H9 (cell line): ENCODE data around the gene MTOR. TPM values are rescaled to one million over a fixed set of nuclear protein-coding genes. Genes with fewer than 3 reads are reported as not detected.

Experiments used
- DNase-seq: peaks from one replicate; pipeline ENCODE4 v3.0.0-alpha.2; 2017
- H2AFZ ChIP-seq: one replicate; pipeline ENCODE4 v1.6.1; 2013; ENCODE audit warnings: mild to moderate bottlenecking, low read length, control low read depth, moderate library complexity
- H2AK5ac ChIP-seq: 2 replicates; pipeline ENCODE4 v1.6.1; 2013; ENCODE audit warnings: low read length, control low read depth, mixed read lengths; ENCODE audit not compliant: insufficient read length
- H2BK120ac ChIP-seq: one replicate; pipeline ENCODE4 v1.6.1; 2013; ENCODE audit warnings: low read depth, mild to moderate bottlenecking, low read length, control low read depth, inconsistent platforms; ENCODE audit not compliant: poor library complexity, severe bottlenecking
- H2BK12ac ChIP-seq: 2 replicates; pipeline ENCODE4 v1.6.1; 2013; ENCODE audit warnings: low read length, control low read depth, mixed read lengths, low read depth; ENCODE audit not compliant: insufficient read length
- H2BK15ac ChIP-seq: 2 replicates; pipeline ENCODE4 v1.6.1; 2013; ENCODE audit warnings: low read depth, low read length, control low read depth
- H2BK20ac ChIP-seq: one replicate; pipeline ENCODE4 v1.6.1; 2013; ENCODE audit warnings: low read depth, mild to moderate bottlenecking, low read length, control low read depth, inconsistent platforms; ENCODE audit not compliant: poor library complexity, severe bottlenecking
- H2BK5ac ChIP-seq: 2 replicates; pipeline ENCODE4 v1.6.1; 2013; ENCODE audit warnings: low read length, control low read depth, mixed read lengths; ENCODE audit not compliant: insufficient read length
- H3K14ac ChIP-seq: 2 replicates; pipeline ENCODE4 v1.6.1; 2013; ENCODE audit warnings: low read length, control low read depth; ENCODE audit not compliant: insufficient read depth
- H3K18ac ChIP-seq: 2 replicates; pipeline ENCODE4 v1.6.1; 2013; ENCODE audit warnings: low read depth, mild to moderate bottlenecking, mixed read lengths, low read length, control low read depth; ENCODE audit not compliant: insufficient read length
- H3K23ac ChIP-seq: 2 replicates; pipeline ENCODE4 v1.6.1; 2013; ENCODE audit warnings: low read length, control low read depth, mixed read lengths, low read depth; ENCODE audit not compliant: insufficient read length
- H3K23me2 ChIP-seq: 2 replicates; pipeline ENCODE4 v1.6.1; 2013; ENCODE audit warnings: low read depth, mild to moderate bottlenecking, mixed read lengths, low read length, control low read depth; ENCODE audit not compliant: insufficient read length, poor library complexity, severe bottlenecking
- H3K27ac ChIP-seq: 2 replicates; pipeline ENCODE4 v1.5.1; 2013; ENCODE audit warnings: low read length, control low read depth, mixed read lengths, low read depth; ENCODE audit not compliant: insufficient read length
- H3K27me3 ChIP-seq: 2 replicates; pipeline ENCODE4 v1.6.1; 2013; ENCODE audit warnings: low read length, control low read depth, inconsistent platforms; ENCODE audit not compliant: insufficient read depth
- H3K4ac ChIP-seq: 2 replicates; pipeline ENCODE4 v1.6.1; 2013; ENCODE audit warnings: low read depth, mild to moderate bottlenecking, control low read depth, inconsistent platforms, low read length, moderate library complexity
- H3K4me1 ChIP-seq: 2 replicates; pipeline ENCODE4 v1.6.1; 2013; ENCODE audit warnings: low read length, control low read depth, inconsistent platforms; ENCODE audit not compliant: insufficient read depth
- H3K4me2 ChIP-seq: 2 replicates; pipeline ENCODE4 v1.6.1; 2013; ENCODE audit warnings: low read length, control low read depth, mixed read lengths; ENCODE audit not compliant: insufficient read length, insufficient read depth
- H3K56ac ChIP-seq: 2 replicates; pipeline ENCODE4 v1.6.1; 2013; ENCODE audit warnings: low read depth, mild to moderate bottlenecking, mixed read lengths, low read length, control low read depth; ENCODE audit not compliant: insufficient read length
- H3K79me1 ChIP-seq: 2 replicates; pipeline ENCODE4 v1.6.1; 2013; ENCODE audit warnings: low read depth, mild to moderate bottlenecking, moderate library complexity, low read length, control low read depth, inconsistent platforms; ENCODE audit not compliant: insufficient read depth, poor library complexity, severe bottlenecking
- H3K79me2 ChIP-seq: 2 replicates; pipeline ENCODE4 v1.6.1; 2013; ENCODE audit warnings: low read length, control low read depth, inconsistent platforms; ENCODE audit not compliant: insufficient read depth
- H3K9ac ChIP-seq: 2 replicates; pipeline ENCODE4 v1.6.1; 2013; ENCODE audit warnings: low read length, control low read depth, mixed read lengths; ENCODE audit not compliant: insufficient read length; ENCODE audit errors: extremely low read depth
- H3K9me3 ChIP-seq: one replicate; pipeline ENCODE4 v1.6.1; 2013; ENCODE audit warnings: low read depth, low read length, inconsistent platforms; ENCODE audit not compliant: control insufficient read depth
- H3T11ph ChIP-seq: one replicate; pipeline ENCODE4 v1.6.1; 2013; ENCODE audit warnings: mild to moderate bottlenecking, low read length, control low read depth, inconsistent platforms
- H4K20me1 ChIP-seq: one replicate; pipeline ENCODE4 v1.6.1; 2013; ENCODE audit not compliant: control insufficient read depth, insufficient read length, insufficient read depth
- H4K5ac ChIP-seq: 2 replicates; pipeline ENCODE4 v1.6.1; 2013; ENCODE audit warnings: low read depth, mild to moderate bottlenecking, mixed read lengths, low read length, control low read depth; ENCODE audit not compliant: insufficient read length
- H4K8ac ChIP-seq: replicated peaks from 2 replicates; pipeline ENCODE4 v1.6.1; 2013; ENCODE audit warnings: low read length, control low read depth, mixed read lengths, low read depth; ENCODE audit not compliant: insufficient read length
- H4K91ac ChIP-seq: 2 replicates; pipeline ENCODE4 v1.6.1; 2013; ENCODE audit warnings: low read depth, mild to moderate bottlenecking, moderate library complexity, mixed read lengths, low read length, control low read depth; ENCODE audit not compliant: insufficient read length
- H3K27ac Mint-ChIP-seq, 3 experiments: 2 replicates in 2 of 3; 3 replicates in 1 of 3; pipeline ENCODE4 v1.8.0; 2020 to 2021; ENCODE audit warnings: mixed read lengths in 3 of 3, mild to moderate bottlenecking in 1 of 3, moderate library complexity in 1 of 3
- H3K27me3 Mint-ChIP-seq: 2 replicates; pipeline ENCODE4 v1.8.0; 2021; ENCODE audit warnings: low read depth, mild to moderate bottlenecking, moderate library complexity, mixed read lengths
- H3K36me3 Mint-ChIP-seq, 3 experiments: 2 replicates in 2 of 3; 3 replicates in 1 of 3; pipeline ENCODE4 v1.8.0; 2020 to 2021; ENCODE audit warnings: low read depth in 3 of 3, mixed read lengths in 3 of 3; ENCODE audit not compliant: insufficient read depth in 1 of 3
- H3K4me1 Mint-ChIP-seq, 2 experiments: 2 replicates each; pipeline ENCODE4 v1.8.0; 2020; ENCODE audit warnings: mixed read lengths in 2 of 2
- H3K4me3 Mint-ChIP-seq, 2 experiments: 2 replicates in 1 of 2; 3 replicates in 1 of 2; pipeline ENCODE4 v1.8.0; 2020 to 2021; ENCODE audit warnings: mild to moderate bottlenecking in 2 of 2, mixed read lengths in 2 of 2, moderate library complexity in 1 of 2
- H3K9me3 Mint-ChIP-seq, 2 experiments: 2 replicates in 1 of 2; 3 replicates in 1 of 2; pipeline ENCODE4 v1.8.0; 2020; ENCODE audit warnings: mild to moderate bottlenecking in 2 of 2, mixed read lengths in 2 of 2, moderate library complexity in 1 of 2
- CTCF ChIP-seq: fragments of 200-600 bp; sonication (generic); conservative IDR thresholded peaks from 3 replicates; pipeline ENCODE4 v1.8.0; 2021; ENCODE audit warnings: antibody characterized with exemption, mild to moderate bottlenecking
- WGBS: extraction: QIAGEN DNeasy Blood & Tissue Kit; methylation state at CpG from one replicate; pipeline ENCODE4 v1.1.7; 2013; ENCODE audit warnings: missing lambda C conversion rate, low lambda C conversion rate, mixed read lengths; ENCODE audit not compliant: insufficient read length; ENCODE audit errors: extremely low coverage; 5-methylcytosine and 5-hydroxymethylcytosine counted together
- total RNA-seq: library from RNA; stranded (reverse); gene quantifications from 2 replicates; pipeline ENCODE4 v1.2.1, GENCODE V29; 2021

The MTOR gene
- total RNA-seq, 1 experiment from 2014 or later = 67.5 TPM

DNA sequence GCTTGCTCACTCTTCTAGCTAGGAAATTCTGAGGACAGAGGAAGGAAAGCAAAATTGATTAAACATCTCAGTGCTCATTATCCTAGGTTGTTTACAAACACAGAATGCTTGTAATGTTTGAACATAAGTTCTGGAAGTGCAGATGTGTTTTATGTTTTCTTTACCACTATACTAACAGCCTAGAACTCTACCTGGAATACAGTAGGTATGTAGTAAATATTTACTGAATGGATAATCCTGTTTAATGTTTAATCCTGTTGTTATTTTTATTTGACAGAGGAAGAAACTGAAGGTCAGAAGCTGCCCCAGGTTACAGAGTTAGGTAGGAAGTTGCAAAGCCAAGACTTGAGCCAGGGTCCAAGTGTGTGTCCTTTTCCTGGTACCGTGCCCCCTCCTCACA is 6.1 kb downstream of the MTOR start:
- Mint-ChIP-seq H3K9me3 (no peaks in the 10 kb centered on the region), H3K4me3 (no peak overlapping the region), H3K27me3 (no peaks in the 10 kb centered on the region), H3K27ac (no peak overlapping the region), H3K4me1 (peaks cover under 1% of the 10 kb centered on the region in 2 experiments; a peak in 2 of 4 replicates), H3K36me3 (peaks cover 44 to 82% (median 71%) of the 10 kb centered on the region in 3 experiments; a peak in 6 of 7 replicates)
- H3K27ac ChIP-seq = no peak overlapping the region
- no peak overlapping the region for H3T11ph ChIP-seq
- H3K27me3 ChIP-seq = no peaks in the 10 kb centered on the region
- no peak overlapping the region for H3K18ac ChIP-seq
- H2BK20ac ChIP-seq = no peak overlapping the region
- no peak overlapping the region for H3K4me2 ChIP-seq
- H3K23me2 ChIP-seq = no peaks in the 10 kb centered on the region
- no peak for DNase-seq
- H3K79me2 ChIP-seq = no peaks in the 10 kb centered on the region
- H4K20me1 ChIP-seq = no peaks in the 10 kb centered on the region
- no peak overlapping the region for H3K56ac ChIP-seq
- no peak overlapping the region for H2BK12ac ChIP-seq
- TF ChIP-seq CTCF = no peak
- H4K91ac ChIP-seq = no peak overlapping the region
- H3K23ac ChIP-seq = no peak overlapping the region
- H2AK5ac ChIP-seq = no peak overlapping the region
- no peak overlapping the region for H2BK15ac ChIP-seq
- H2BK120ac ChIP-seq = no peak overlapping the region
- no peak overlapping the region for H4K8ac ChIP-seq
- H3K4ac ChIP-seq = no peak overlapping the region
- peaks cover 4% of the 10 kb centered on the region for H3K79me1 ChIP-seq
- no peak overlapping the region for H2AFZ ChIP-seq
- H3K4me1 ChIP-seq = no peaks in the 10 kb centered on the region
- H2BK5ac ChIP-seq = no peak overlapping the region
- WGBS = no CpG with 5 or more reads among the region's 1 CpG
- no peak overlapping the region for H4K5ac ChIP-seq
- no peaks in the 10 kb centered on the region for H3K9me3 ChIP-seq
- no peak overlapping the region for H3K9ac ChIP-seq
- no peak overlapping the region for H3K14ac ChIP-seq
